Measurements from ENCODE around the gene LIN37. TPM values are rescaled to one million over a fixed set of nuclear protein-coding genes. Genes with fewer than 3 reads are reported as not detected.

LIN37 gene
- total and polyA plus RNA-seq, 2 of the 13 experiments (the other 11 are each of a cell fraction or from before 2014, with no cell fraction given) = 6.3 to 8.7 TPM

DNA sequence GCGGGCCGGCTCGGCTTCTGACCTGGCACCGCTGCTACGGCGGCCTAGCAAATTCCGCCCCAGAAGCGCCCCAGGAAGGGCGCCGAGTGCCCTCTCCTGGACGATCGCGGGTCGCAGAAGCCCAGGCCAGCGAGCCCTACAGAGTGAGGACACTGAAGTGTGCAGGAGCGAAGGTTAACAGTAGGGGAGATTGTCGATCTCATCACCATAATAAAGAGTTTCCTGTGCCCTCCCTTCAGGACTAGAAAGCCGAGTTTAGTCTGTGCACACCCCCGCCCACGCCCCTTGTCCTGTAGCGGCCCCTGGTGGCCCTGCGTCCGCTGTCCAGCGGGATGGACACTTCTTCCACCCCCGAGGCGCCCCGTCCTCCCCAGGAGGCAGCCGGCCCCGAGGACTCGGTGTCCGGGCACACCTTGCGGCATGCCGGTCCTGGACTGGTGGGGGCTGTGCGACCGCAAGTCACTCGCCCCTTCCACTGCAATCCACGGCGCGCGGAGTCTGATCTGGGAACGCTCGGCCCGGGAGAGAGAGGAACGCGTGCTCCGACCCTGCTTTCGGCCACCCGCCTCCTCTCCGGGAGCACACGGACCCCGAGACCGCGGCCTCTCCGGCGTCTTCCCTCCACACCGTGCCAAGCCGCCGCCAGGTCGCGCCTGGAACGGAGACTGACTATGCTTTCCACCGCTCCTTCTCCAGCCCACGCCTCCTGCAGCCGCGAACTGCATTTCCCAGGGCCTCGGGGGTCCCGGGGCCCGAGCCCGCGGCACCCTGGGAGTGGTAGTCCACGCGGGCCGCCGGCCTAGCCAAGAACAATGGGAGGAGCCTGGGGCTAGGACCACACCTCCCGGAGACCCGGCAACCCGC lies 31.3 kb upstream of the LIN37 start (continued):
- TF ChIP-seq NFKB2 (CRISPR knock-in tag; IDR thresholded peaks at IDR 0.05; ENCODE audit: borderline replicate concordance) (peak; percentile 58; the same call in 1 of the 2 replicates), NR1H2 (CRISPR knock-in tag; IDR thresholded peaks at IDR 0.05; ENCODE audit: borderline replicate concordance, low read depth) (no peak), ZNF136 (CRISPR knock-in tag; IDR thresholded peaks at IDR 0.05; ENCODE audit: low read depth) (no peak), KLF6 (CRISPR knock-in tag; IDR thresholded peaks at IDR 0.05) (no peak), NCOA1 (CRISPR knock-in tag; IDR thresholded peaks at IDR 0.05) (0 out of 2 replicates have a peak, but pooled peaks have one; percentile 22), RELA (CRISPR knock-in tag; IDR thresholded peaks at IDR 0.05) (no peak; the same call in 1 of the 2 replicates), ERF (CRISPR knock-in tag; IDR thresholded peaks at IDR 0.05) (peak; percentile 64), PAWR (CRISPR knock-in tag; IDR thresholded peaks at IDR 0.05; ENCODE audit: borderline replicate concordance) (0 out of 2 replicates have a peak, but pooled peaks have one; percentile 55), SIX4 (CRISPR knock-in tag; IDR thresholded peaks at IDR 0.05) (0 out of 2 replicates have a peak, but pooled peaks have one; percentile 25), GTF3A (CRISPR knock-in tag; conservative IDR thresholded peaks at IDR 0.05) (0 out of 2 replicates have a peak, but pooled peaks have one; percentile 75), GATA4 (IDR thresholded peaks at IDR 0.05; ENCODE audit: borderline replicate concordance, low read depth) (no peak), MLXIP (CRISPR knock-in tag; IDR thresholded peaks at IDR 0.05; ENCODE audit: borderline replicate concordance) (0 out of 2 replicates have a peak, but pooled peaks have one; percentile 27), KDM4B (CRISPR knock-in tag; IDR thresholded peaks at IDR 0.05) (no peak), WIZ (CRISPR knock-in tag; IDR thresholded peaks at IDR 0.05) (no peak; the same call in 1 of the 2 replicates), ZFP62 (CRISPR knock-in tag; IDR thresholded peaks at IDR 0.05) (0 out of 2 replicates have a peak, but pooled peaks have one; percentile 78), ELF4 (CRISPR knock-in tag; IDR thresholded peaks at IDR 0.05; ENCODE audit: borderline replicate concordance) (peak; percentile 63; the same call in 1 of the 2 replicates)
- TF ChIP-seq, protein P1, sequence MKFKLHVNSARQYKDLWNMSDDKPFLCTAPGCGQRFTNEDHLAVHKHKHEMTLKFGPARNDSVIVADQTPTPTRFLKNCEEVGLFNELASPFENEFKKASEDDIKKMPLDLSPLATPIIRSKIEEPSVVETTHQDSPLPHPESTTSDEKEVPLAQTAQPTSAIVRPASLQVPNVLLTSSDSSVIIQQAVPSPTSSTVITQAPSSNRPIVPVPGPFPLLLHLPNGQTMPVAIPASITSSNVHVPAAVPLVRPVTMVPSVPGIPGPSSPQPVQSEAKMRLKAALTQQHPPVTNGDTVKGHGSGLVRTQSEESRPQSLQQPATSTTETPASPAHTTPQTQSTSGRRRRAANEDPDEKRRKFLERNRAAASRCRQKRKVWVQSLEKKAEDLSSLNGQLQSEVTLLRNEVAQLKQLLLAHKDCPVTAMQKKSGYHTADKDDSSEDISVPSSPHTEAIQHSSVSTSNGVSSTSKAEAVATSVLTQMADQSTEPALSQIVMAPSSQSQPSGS (CRISPR knock-in tag; IDR thresholded peaks at IDR 0.05) = no peak
- TF ChIP-seq, protein P2, sequence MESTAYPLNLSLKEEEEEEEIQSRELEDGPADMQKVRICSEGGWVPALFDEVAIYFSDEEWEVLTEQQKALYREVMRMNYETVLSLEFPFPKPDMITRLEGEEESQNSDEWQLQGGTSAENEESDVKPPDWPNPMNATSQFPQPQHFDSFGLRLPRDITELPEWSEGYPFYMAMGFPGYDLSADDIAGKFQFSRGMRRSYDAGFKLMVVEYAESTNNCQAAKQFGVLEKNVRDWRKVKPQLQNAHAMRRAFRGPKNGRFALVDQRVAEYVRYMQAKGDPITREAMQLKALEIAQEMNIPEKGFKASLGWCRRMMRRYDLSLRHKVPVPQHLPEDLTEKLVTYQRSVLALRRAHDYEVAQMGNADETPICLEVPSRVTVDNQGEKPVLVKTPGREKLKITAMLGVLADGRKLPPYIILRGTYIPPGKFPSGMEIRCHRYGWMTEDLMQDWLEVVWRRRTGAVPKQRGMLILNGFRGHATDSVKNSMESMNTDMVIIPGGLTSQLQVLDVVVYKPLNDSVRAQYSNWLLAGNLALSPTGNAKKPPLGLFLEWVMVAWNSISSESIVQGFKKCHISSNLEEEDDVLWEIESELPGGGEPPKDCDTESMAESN (CRISPR knock-in tag; conservative IDR thresholded peaks at IDR 0.05) = no peak; the same call in 1 of the 2 replicates
- TF ChIP-seq, protein P3, sequence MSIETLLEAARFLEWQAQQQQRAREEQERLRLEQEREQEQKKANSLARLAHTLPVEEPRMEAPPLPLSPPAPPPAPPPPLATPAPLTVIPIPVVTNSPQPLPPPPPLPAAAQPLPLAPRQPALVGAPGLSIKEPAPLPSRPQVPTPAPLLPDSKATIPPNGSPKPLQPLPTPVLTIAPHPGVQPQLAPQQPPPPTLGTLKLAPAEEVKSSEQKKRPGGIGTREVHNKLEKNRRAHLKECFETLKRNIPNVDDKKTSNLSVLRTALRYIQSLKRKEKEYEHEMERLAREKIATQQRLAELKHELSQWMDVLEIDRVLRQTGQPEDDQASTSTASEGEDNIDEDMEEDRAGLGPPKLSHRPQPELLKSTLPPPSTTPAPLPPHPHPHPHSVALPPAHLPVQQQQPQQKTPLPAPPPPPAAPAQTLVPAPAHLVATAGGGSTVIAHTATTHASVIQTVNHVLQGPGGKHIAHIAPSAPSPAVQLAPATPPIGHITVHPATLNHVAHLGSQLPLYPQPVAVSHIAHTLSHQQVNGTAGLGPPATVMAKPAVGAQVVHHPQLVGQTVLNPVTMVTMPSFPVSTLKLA (IDR thresholded peaks at IDR 0.05) = peak; percentile 33
